Stimulated activated CD4-positive, alpha-beta T cell treated with anti-CD3 and anti-CD28 coated beads, Interleukin-12 subunit alpha, Interleukin-12 subunit beta, amount 100 ng/mL, for 4 hours (primary cell): ENCODE measurements around the gene CD37.
"Not testable (repeated sequence)": the region's sequence is repeated elsewhere in the genome, so short reads cannot be mapped to it uniquely, and the experiment has no call there.

ENCODE experiments used
- DNase-seq: peaks from one replicate; pipeline ENCODE4 v3.0.0-alpha.2; 2020

The CD37 gene

DNA sequence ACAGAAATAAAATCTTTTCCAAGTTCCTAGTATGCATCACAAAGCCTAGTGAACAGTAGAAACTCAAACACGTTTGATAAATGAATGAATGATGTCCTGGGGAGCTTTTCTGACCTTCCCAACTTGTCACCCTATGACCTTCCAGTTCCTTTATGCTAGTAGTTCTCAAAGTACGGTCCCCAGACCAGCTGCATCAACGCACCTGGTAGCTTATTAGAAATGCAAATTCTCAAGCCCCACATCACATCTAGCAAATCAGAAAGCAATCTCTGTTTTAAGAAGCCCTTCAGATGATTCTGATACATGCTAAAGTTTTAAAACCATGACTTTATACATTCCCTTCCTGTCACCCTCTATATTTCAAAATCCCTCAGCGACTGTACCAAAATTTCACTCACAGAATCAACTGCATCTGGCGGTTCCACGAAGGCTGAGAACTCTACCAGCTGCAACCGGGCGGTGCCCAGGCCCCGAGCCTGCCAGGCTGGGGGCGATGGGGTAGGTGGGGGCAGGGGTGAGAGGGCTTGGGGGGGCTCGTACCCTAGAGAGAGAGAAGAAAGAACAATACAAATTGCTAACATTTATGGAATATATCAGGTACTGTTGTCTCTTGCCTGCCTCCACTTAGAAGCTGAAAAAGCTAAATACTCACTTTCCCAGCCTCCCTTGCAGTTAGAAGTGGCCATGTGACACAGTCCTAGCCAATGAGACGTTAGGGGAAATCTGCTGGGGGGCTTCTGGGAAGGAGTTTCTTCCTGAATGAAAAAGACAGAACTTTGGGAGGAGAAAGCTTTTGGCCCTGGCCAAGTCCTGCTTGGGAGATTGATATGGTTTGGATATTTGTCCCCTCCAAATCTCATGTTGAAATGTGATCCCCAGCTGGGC lies 13.3 kb downstream of the CD37 start:
- DNase-seq: no peak

- DNase-seq: no peak
Measured at GRCh38 chr19:49349567-49349966, 14.4 kb downstream of the CD37 start.

GRCh38 chr19:49355909-49356353 lies 20.7 kb downstream of the CD37 start:
- DNase-seq: no peak

GRCh38 chr19:49356382-49356781 lies 21.2 kb downstream of the CD37 start:
- DNase-seq: no peak

DNA sequence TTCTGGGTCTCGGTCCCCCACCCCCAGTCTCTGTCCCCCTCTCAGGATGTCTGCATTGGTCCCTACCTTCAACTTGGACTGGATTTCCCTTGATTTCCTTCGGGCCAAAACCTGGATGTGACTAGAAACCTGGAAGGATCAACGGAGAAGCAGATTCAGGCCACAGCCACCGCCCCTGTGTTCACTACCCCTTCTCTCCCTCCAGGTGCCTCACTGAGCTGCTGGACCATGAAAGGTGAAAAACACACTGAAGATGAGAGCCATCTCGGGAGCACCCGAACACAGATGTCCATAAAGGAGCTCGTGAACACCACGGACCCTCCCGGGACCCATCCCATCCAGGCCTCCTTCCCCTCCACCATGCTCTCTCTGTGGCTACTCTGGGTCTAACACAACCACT lies 22.0 kb downstream of the CD37 start:
- DNase-seq: no peak

DNA sequence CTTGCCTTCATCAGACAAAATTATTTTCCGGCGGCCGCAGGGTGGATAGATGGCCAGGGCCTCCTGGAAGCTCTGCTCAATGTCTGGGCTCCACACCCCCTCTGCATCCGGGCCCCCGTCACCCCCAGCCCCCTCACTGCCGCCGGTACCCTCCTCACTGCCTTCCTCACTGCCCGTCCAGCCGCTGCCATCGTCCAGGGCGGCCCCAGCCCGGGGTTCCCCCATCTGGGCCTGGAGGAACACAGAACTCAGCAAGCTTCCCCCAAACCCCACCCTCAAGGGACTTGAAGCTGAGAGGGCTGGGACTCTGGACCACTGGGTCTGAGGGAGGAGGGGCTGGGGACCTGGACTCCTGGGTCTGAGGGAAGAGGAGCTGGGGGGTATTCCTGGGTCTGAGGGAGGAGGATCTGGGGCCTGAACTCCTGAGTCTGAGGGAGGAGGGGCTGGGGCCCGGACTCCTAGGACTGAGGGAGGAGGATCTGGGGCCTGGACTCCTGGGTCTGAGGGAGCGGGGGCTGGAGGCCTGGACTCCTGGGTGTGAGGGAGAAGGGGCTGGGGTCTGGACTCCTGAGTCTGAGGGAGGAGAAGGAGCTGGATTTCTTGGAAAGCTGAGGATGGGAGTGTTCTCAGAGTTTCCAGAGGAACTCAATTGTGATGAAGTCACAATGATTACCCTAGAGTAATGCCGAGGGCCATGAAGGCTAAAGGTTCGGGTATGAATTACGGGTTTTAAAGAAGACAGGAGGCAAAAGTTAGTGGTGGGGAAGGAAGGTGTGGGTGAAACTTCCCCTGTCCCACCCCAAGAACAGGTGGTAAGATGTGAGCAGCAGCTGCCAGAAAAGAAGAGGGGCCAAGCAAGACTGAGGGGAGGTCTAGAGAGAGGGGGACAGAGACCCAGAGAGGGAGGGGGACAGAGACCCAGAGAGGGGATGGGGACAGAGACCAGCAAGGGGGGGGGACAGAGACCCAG lies 24.9 kb downstream of the CD37 start:
- no peak for DNase-seq

- DNase-seq: no peak
Measured at GRCh38 chr19:49361438-49362047, 26.3 kb downstream of the CD37 start.

DNA sequence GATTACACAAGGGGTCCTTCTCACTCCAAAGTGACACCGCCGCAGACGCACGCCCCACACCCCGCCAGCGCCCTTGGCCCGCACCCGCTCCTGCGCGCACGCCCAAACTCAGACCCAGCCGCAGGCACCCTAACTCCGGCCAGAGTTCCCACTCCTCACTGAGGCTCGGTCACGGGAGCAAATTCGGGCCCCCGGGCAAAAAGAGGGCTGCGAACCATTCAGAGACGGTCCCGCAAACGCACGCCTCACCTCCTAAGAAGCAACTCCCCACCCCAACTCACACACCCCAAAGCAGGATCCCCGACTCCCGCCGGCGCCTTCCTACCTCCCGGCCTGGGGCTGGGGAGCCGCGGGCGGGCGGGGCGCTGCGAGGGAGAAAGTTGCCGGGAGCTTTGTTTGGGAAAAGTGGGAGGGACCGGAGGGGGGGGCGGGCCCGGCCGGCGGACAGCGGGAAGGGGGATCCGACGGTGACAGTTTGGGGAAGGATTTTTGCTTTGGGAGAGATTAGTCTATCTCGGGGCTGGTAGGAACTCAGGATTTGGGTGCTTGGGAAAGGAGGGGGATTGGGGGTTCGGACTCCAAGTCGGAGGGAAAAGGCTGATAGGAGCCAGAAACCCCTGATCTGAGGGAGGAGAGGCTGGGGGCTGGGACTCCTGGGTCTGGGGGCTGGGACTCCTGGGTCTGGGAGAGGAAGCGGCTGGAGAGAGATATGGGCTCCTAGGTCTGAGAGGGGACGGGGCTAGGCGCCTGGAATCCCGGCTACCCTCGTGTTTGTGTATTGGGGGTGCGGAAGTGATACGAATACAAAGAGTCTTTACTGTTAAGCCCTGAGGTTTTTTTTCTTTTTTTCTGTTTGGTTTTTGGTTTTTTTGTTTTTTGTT lies 27.1 kb downstream of the CD37 start, which contains the start of gene TEAD2:
Gene TEAD2, minus strand, starts transcription at position 369 of the 881 bp plus-strand sequence. CDS start 2,341 bp downstream, outside the sequence.
- no peak for DNase-seq

- no peak for DNase-seq
Measured at GRCh38 chr19:49362929-49363267, 27.7 kb downstream of the CD37 start.

- peak; percentile 46 for DNase-seq
Measured at GRCh38 chr19:49363268-49364082, 28.3 kb downstream of the CD37 start, which contains the start of gene DKKL1. TSS of gene DKKL1 (plus strand) at chr19:49363877. CDS start at chr19:49363999, 122 bp downstream.

DNA sequence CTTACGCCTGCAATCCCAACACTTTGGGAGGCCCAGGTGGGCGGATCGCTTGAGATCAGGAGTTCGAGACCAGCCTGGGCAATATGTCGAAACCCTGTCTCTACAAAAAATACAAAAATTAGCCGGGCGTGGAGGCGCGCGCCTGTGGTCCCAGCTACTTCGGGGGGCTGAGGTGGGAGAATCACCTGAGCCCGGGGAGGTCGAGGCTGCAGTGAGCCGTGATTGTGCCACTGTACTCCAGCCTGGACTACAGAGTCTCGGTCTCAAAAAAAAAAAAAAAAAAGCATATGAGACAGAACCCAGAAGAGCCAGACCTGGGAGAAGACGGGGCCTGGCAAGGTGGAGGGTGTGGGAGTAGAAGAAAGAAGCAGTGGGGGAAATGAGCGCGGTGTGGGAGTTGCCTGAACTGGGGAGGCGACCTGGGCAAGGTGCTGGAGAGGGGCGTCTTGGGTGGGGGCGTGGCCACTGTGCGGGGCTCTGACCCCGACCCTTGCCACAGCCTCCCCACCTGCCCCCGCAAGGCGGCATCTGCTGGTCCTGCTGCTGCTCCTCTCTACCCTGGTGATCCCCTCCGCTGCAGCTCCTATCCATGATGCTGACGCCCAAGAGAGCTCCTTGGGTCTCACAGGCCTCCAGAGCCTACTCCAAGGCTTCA lies 29.0 kb downstream of the CD37 start:
- no peak for DNase-seq

- no peak for DNase-seq
Measured at GRCh38 chr19:49366110-49366509, 30.9 kb downstream of the CD37 start.

DNA sequence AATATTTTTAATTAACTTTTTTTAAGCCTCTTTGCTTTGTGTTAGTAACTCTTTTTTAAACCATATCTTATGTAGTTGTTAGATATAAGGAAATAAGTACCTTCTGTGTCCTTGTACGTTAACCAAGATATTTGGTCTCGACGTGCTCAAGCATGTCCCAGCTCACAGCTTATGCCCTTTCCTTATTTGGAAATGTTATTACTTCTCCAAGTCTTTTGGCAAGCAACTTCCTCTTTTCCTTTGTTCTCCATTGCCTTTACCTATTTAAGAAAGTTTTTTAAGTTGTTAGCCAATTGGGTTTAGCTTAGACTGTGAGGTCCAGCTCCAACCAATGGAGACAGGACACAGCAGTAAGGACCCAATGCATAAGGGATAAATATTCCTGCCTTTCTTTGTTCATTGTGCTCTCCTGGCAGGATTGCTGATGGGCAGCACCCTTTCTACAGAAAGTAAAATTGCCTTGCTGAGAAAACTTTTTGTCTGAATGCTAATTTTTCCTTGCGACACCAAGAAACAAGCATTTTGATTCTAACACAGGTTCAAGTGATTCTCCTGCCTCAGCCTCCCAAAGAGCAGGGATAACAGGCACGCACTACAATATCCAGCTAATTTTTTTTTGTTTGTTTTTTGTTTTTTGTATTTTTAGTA lies 33.6 kb downstream of the CD37 start:
- DNase-seq: no peak

GRCh38 chr19:49371184-49371583 lies 36.0 kb downstream of the CD37 start:
- DNase-seq: no peak

- DNase-seq: not testable (repeated sequence)
Measured at GRCh38 chr19:49373174-49373573, 38.0 kb downstream of the CD37 start.

DNA sequence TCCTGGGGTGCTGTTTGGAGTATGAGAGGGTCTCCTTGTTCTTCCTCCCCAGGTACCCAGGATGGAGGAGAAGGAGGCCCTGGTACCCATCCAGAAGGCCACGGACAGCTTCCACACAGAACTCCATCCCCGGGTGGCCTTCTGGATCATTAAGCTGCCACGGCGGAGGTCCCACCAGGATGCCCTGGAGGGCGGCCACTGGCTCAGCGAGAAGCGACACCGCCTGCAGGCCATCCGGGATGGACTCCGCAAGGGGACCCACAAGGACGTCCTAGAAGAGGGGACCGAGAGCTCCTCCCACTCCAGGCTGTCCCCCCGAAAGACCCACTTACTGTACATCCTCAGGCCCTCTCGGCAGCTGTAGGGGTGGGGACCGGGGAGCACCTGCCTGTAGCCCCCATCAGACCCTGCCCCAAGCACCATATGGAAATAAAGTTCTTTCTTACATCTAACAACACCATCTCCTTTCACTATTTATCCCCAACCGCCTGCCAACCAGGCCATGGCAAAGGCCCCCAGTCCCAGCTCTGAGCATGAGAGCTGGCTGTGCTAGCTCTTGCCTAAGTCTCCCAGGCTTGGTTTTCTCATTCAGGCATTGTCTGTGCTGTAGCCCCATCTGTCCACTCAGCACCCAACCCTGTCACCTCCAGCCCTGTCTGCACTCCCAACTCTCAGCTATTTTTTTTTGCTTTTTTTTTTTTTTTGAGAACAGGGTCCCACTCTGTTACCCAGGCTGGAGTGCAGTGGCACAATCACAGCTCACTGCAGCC lies 39.6 kb downstream of the CD37 start:
- no peak for DNase-seq

GRCh38 chr19:49378512-49378911 lies 43.3 kb downstream of the CD37 start:
- no peak for DNase-seq

- DNase-seq: no peak
Measured at GRCh38 chr19:49380391-49380790, 45.2 kb downstream of the CD37 start.

DNA sequence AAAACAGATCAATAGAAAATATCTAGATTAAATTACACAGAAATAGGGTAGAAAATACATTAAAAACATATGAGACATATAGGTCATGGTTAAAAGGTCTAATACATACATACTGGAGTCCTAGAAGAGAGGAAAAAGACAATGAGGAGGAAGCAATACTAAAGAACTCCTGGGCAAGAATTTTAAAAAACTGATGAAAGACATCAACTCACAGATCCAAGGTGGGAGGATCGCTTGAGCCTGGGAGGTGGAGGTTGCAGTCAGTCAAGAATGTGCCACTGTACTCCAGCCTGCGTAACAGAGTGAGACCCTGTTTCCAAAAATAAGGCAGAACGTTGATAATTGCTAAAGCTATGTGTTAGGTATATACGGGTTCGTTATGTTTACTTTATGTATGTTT lies 47.4 kb downstream of the CD37 start:
- no peak for DNase-seq
